GM19099 (cell line): ENCODE data around the gene TRAF2.

Source experiments
- POLR2A ChIP-seq: IDR thresholded peaks from 3 replicates; pipeline ENCODE4 v1.6.1; 2011; ENCODE audit warnings: low read depth; ENCODE audit not compliant: insufficient read length; ENCODE audit errors: extremely low read depth

TRAF2 gene

DNA sequence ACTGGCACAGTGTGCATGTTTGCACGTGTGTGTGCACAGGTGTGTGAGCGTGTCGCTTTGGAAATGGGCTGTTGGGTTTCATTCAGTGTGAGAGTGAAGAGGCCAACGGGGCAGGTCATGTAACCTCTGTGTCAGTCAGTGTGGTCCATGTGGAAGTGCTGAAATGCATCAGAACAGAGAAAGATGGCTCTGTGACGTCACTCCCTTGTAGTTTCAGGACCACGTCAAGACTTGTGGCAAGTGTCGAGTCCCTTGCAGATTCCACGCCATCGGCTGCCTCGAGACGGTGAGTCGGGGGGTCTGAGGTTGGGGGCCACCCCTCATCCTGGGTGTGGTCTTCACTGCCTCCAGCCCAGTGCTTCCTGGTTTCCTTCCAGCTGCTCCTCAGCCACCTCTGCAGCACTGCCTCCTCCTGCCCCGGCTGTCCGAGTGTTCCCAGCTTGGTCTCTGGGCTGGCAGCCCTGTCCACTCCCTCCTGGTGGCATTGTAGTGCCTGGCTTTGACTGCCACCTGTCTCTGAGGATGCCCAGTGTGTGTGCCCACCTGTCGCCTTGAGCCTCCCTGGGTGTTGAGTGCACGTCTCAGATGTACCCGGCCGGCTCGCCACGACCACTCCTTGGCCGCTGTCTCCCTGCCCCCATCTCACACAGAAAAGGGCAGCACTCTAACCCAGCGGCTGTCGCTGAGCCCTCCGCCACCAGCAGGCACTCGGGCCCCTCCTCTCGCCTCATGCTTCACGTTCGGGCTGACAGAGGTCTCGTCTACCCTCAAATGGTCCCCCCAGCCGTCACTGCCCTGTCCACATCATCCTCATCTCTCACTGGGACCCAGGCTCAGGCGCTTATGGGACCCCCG is 30.2 kb downstream of the TRAF2 start:
- no peak for TF ChIP-seq POLR2A

- TF ChIP-seq POLR2A, result no peak
Observed at GRCh38 chr9:136917902-136918301, 31.6 kb downstream of the TRAF2 start.

DNA sequence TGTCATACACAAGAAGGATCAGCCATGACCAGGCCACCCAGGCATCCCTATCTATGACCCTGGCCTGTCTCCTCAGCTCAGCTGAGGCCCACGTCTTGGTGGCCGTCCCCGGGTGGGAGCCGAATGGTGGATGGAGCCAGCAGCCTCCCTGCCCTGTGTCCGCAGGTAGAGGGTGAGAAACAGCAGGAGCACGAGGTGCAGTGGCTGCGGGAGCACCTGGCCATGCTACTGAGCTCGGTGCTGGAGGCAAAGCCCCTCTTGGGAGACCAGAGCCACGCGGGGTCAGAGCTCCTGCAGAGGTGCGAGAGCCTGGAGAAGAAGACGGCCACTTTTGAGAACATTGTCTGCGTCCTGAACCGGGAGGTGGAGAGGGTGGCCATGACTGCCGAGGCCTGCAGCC is 33.8 kb downstream of the TRAF2 start:
- no peak for TF ChIP-seq POLR2A

DNA sequence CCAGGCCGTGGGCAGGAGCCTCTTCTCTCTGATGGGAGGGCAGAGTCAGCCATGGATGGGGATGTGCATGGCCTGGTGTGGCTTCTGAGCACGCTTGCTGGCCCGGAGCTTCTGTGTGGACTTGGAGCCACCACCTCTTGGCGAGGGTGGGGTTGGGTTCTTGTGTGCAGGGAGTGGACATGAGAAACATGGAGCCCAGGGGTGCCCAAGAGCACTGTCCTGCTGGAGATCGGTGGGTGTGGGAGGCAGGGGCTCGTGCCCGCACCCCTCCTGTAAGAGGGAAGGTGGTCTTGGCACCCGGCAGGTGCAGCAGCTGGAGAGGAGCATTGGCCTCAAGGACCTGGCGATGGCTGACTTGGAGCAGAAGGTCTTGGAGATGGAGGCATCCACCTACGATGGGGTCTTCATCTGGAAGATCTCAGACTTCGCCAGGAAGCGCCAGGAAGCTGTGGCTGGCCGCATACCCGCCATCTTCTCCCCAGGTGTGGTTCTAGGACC is 34.5 kb downstream of the TRAF2 start:
- TF ChIP-seq POLR2A, result no peak

- no peak for TF ChIP-seq POLR2A
Observed at GRCh38 chr9:136921307-136921706, 35.0 kb downstream of the TRAF2 start.

DNA sequence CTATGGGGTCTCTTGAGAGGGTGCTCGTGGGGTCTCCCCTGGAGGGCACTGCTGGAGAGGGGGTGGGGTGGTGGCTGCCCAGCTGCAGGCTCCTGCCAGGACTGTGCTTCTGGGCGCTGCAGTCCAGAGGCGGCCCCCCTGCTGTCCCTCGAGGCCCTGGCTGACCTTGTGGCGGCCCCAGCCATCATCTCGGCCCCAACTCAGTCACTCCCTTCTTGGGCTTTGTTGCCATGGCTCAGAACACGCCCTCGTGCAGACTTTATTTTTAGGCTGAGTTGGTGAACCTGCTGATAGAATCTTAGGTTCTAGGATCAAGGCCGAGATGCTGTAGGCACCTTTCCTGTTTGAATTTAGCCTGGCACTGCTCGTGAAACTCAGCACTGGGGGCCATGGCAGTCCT is 35.4 kb downstream of the TRAF2 start:
- no peak for TF ChIP-seq POLR2A

DNA sequence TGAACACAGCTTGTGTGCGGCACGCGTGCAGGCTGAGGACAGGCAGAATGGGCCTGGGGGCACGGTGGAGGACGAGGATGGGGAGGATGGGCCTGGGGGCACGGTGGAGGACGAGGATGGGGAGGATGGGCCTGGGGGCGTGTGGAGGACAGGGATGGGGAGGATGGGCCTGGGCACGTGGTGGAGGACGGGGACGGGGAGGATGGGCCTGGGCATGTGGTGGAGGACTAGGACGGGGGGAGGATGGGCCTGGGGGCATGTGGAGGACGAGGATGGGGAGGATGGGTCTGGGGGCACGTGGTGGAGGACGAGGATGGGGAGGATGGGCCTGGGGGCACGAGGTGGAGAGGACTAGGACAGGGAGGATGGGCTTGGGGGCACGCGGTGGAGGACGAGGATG is 36.2 kb downstream of the TRAF2 start:
- TF ChIP-seq POLR2A, result no peak

GRCh38 chr9:136923881-136924280 is 37.6 kb downstream of the TRAF2 start:
- TF ChIP-seq POLR2A, result no peak

- TF ChIP-seq POLR2A, result no peak
Observed at GRCh38 chr9:136925414-136926153, 39.3 kb downstream of the TRAF2 start.

- TF ChIP-seq POLR2A, result no peak
Observed at GRCh38 chr9:136926154-136926704, 39.9 kb downstream of the TRAF2 start.

DNA sequence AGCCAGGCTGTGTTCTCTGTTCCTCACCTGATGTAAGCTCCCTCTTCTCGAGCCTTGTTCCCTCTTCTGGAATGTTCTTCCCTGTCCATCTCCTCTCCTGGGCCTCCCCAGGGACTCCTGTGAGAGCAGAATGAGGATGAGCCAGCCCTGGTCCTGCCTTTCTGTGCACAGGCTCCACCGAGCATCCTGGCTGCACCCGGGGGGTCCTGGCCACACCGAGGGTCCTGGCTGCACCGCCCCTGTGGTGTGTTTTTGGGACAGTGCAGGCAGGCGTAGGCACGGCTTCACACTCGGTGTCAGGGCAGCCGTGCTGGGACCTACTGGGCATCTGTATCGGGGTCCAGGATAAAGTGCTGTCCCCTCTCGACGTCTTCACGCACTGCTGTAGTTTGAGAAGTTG is 40.4 kb downstream of the TRAF2 start:
- no peak for TF ChIP-seq POLR2A

GRCh38 chr9:136927343-136928271 is 41.3 kb downstream of the TRAF2 start:
- no peak for TF ChIP-seq POLR2A

DNA sequence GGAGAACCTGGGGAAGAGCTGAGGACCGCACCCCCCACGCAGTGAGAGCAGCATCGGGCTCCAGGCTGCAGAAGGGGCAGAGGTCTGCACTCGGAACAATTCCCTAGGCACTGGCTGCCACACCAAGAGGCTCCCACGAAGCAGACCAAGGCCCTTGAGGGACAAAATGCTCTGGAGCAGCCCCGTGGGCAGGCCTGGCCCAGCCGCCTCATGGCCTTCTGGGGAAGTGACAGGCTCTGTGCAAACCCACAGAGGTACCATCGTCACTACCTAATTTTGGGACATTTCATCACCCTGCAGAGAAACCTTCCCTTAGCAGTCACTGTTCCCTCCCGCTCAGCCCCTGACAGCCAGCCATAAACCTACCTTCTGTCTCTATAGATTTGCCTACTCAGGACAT is 42.3 kb downstream of the TRAF2 start:
- TF ChIP-seq POLR2A, result no peak

GRCh38 chr9:136930014-136930413 is 43.7 kb downstream of the TRAF2 start:
- TF ChIP-seq POLR2A, result no peak

GRCh38 chr9:136931611-136932130 is 45.4 kb downstream of the TRAF2 start:
- no peak for TF ChIP-seq POLR2A

DNA sequence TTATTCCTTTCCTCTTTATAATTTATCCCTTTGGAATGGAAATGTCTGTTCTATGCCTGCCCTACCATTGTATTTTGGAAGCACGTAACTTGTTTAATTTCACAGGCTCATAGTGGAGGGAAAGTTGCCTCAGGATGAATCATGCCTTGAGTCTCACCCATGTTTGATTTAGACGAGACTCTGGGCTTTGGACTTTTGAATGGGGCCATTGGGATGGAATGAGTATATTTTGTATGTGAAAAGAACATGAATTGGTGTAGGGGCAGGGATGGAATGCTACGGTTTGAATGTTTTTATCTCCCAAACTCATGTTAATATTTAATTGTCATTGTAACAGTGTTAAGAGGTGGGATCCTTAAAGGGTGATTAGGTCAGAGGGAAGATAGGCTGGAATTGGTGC is 48.0 kb downstream of the TRAF2 start:
- TF ChIP-seq POLR2A, result no peak
